ENCODE data around the gene RTL5. TPM values are rescaled to one million over a fixed set of nuclear protein-coding genes. Genes with fewer than 3 reads are reported as not detected.

RTL5 gene
- polyA plus RNA-seq, 1 donor (not counting 4 experiments of a cell fraction or from before 2014, with no cell fraction given), result 0.09 TPM

DNA sequence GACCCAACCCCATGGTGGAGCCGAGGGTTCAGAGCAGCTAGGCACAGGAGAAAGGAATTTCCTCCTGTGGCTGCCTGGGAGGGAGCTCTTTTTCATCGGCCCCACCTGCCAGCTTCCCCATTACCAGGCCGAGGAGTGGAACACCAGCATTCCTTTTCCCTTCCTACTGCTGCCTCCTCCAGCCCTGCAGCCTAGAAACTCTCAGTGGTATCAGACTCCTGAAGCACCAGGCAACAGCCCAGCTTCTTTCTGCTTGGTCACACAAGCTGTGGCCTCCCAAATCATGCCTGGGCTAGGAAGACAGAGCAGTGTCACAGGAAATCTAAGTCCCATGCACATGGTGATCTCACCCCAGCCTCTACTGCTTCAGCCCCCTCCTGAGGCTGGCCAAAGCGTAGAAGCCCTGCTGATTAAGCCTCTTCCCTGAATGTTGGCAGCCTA is 30.1 kb downstream of the RTL5 start:
- dilution Hi-C loops (cut with MboI; ENCODE audit: extremely low pct_ligation_motif_present, low sequenced_read_pairs), result no loop called here
- no peaks in the 10 kb centered on the region for H3K9me1 ChIP-seq (ENCODE audit: control insufficient read depth, extremely low read depth, insufficient read depth, low read length)
- no peak overlapping the region for H3K4me3 ChIP-seq (ENCODE audit: control insufficient read depth in 2 of 3, extremely low read depth in 1 of 3, insufficient read depth in 2 of 3, low read depth in 1 of 3, low read length in 3 of 3)
- H3K9me3 ChIP-seq (ENCODE audit: control insufficient read depth, low read depth, low read length), result no peaks in the 10 kb centered on the region
- no peak overlapping the region for H3K9ac ChIP-seq (ENCODE audit: control insufficient read depth, extremely low read depth, insufficient read depth, low read length)
- FAIRE-seq, result no peak
- no peaks in the 10 kb centered on the region for H3K79me2 ChIP-seq (ENCODE audit: control insufficient read depth, insufficient read depth, low read length)
- H3K4me1 ChIP-seq (ENCODE audit: control insufficient read depth, extremely low read depth, insufficient read depth, low read length), result no peaks in the 10 kb centered on the region
- H3K27ac ChIP-seq (ENCODE audit: control insufficient read depth, insufficient read depth, low read length), result no peak overlapping the region
- H3K4me2 ChIP-seq (ENCODE audit: control insufficient read depth, extremely low read depth, insufficient read depth, low read depth, low read length), result no peak overlapping the region
- no peaks in the 10 kb centered on the region for H3K36me3 ChIP-seq (ENCODE audit: control insufficient read depth in 2 of 2, extremely low read depth in 1 of 2, insufficient read depth in 2 of 2, low read length in 2 of 2)
- no peak overlapping the region for H2AFZ ChIP-seq (ENCODE audit: control insufficient read depth, low read length)
- no peak for TF ChIP-seq EZH2 (IDR thresholded peaks at IDR 0.05; ENCODE audit: low read length)
- TF ChIP-seq, protein P1, sequence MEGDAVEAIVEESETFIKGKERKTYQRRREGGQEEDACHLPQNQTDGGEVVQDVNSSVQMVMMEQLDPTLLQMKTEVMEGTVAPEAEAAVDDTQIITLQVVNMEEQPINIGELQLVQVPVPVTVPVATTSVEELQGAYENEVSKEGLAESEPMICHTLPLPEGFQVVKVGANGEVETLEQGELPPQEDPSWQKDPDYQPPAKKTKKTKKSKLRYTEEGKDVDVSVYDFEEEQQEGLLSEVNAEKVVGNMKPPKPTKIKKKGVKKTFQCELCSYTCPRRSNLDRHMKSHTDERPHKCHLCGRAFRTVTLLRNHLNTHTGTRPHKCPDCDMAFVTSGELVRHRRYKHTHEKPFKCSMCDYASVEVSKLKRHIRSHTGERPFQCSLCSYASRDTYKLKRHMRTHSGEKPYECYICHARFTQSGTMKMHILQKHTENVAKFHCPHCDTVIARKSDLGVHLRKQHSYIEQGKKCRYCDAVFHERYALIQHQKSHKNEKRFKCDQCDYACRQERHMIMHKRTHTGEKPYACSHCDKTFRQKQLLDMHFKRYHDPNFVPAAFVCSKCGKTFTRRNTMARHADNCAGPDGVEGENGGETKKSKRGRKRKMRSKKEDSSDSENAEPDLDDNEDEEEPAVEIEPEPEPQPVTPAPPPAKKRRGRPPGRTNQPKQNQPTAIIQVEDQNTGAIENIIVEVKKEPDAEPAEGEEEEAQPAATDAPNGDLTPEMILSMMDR (optimal IDR thresholded peaks at IDR 0.05 in 1 of 3, IDR thresholded peaks at IDR 0.05 in 1 of 3, conservative IDR thresholded peaks at IDR 0.05 in 1 of 3; ENCODE audit: extremely low read depth in 1 of 3, insufficient read depth in 2 of 3, low read length in 3 of 3), result no peak
- no peaks in the 10 kb centered on the region for H4K20me1 ChIP-seq (ENCODE audit: control insufficient read depth, extremely low read depth, insufficient read depth, low read length)
- no peak for DNase-seq (ENCODE audit: low read depth, low spot score)
- H3K27me3 ChIP-seq (ENCODE audit: control insufficient read depth, extremely low read depth, insufficient read depth, low read length), result peaks cover 9% of the 10 kb centered on the region

DNA sequence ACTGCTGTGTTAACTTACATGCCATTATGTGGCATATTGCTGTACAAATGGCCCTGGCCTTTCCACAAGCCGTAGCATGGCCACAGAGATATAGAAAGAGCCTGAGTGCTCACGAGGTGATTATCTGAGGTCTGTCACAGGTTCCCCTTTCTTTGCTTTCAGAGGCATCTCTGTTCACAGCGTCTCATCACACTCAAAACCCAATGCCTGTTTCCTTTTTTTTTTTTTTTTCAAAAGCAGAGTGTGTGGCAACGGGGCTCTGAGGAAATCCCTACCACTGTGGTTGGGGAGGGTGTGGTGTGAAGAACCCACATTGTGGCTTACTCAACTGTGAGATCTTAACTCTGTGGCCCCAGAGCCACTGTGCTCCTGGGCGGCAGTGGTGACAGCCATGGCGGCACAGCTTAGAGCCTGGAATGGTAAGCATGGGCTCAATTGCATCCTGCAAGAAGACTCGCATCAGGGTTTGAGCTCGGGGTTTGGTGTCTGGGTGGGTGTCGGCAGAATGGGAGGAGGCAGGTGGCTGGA is 30.8 kb downstream of the RTL5 start:
- no peaks in the 10 kb centered on the region for H3K9me3 ChIP-seq (ENCODE audit: control insufficient read depth, low read depth, low read length)
- H2AFZ ChIP-seq (ENCODE audit: control insufficient read depth, low read length), result no peak overlapping the region
- no peaks in the 10 kb centered on the region for H3K79me2 ChIP-seq (ENCODE audit: control insufficient read depth, insufficient read depth, low read length)
- no peak overlapping the region for H3K4me3 ChIP-seq (ENCODE audit: control insufficient read depth in 2 of 3, extremely low read depth in 1 of 3, insufficient read depth in 2 of 3, low read depth in 1 of 3, low read length in 3 of 3)
- TF ChIP-seq EZH2 (IDR thresholded peaks at IDR 0.05; ENCODE audit: low read length), result no peak
- TF ChIP-seq, protein P1 (optimal IDR thresholded peaks at IDR 0.05 in 1 of 3, IDR thresholded peaks at IDR 0.05 in 1 of 3, conservative IDR thresholded peaks at IDR 0.05 in 1 of 3; ENCODE audit: extremely low read depth in 1 of 3, insufficient read depth in 2 of 3, low read length in 3 of 3), result no peak
- H4K20me1 ChIP-seq (ENCODE audit: control insufficient read depth, extremely low read depth, insufficient read depth, low read length), result no peaks in the 10 kb centered on the region
- H3K27me3 ChIP-seq (ENCODE audit: control insufficient read depth, extremely low read depth, insufficient read depth, low read length), result peaks cover 9% of the 10 kb centered on the region
- H3K36me3 ChIP-seq (ENCODE audit: control insufficient read depth in 2 of 2, extremely low read depth in 1 of 2, insufficient read depth in 2 of 2, low read length in 2 of 2), result no peaks in the 10 kb centered on the region
- no peak overlapping the region for H3K27ac ChIP-seq (ENCODE audit: control insufficient read depth, insufficient read depth, low read length)
- no peak overlapping the region for H3K9ac ChIP-seq (ENCODE audit: control insufficient read depth, extremely low read depth, insufficient read depth, low read length)
- H3K9me1 ChIP-seq (ENCODE audit: control insufficient read depth, extremely low read depth, insufficient read depth, low read length), result no peaks in the 10 kb centered on the region
- H3K4me1 ChIP-seq (ENCODE audit: control insufficient read depth, extremely low read depth, insufficient read depth, low read length), result no peaks in the 10 kb centered on the region
- no peak for FAIRE-seq
- dilution Hi-C loops (cut with MboI; ENCODE audit: extremely low pct_ligation_motif_present, low sequenced_read_pairs), result no loop called here
- DNase-seq (ENCODE audit: low read depth, low spot score), result no peak
- H3K4me2 ChIP-seq (ENCODE audit: control insufficient read depth, extremely low read depth, insufficient read depth, low read depth, low read length), result no peak overlapping the region
